ENCODE data around the gene LBHD2.

LBHD2 gene

DNA sequence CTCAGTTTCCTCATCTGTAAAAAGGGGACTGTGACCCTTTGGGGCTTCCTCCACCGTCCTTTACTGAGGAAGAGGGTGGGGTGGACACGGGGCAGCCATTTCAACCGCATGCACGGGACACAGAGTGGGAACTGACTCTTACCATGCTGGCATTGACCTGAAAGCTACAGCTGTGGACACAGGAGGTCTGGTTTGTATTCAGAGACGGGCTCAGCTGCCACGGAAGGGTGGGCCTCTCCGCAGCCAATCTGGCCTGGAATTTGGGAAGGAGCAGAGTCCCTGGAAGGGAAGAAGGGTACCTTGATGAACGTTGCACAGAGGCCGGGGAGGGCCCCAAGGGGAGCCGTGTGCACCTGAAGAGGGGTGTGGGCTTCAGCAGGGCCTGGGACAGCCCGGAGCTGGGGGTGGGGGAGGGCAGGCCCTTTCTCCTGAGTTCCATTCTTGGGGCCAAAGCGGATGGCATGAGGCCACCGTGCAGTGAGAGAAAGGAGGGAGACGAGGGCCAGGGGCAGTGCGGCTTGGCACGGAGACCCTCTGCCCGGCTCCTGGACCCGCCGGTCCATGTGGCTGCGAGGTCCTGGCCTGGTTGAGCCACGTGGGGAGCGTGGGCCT, 53.8 kb downstream of the LBHD2 start:
- TF ChIP-seq POLR2A (IDR thresholded peaks at IDR 0.05; ENCODE audit: low read length) (no peak), GATA1 (IDR thresholded peaks at IDR 0.05; ENCODE audit: low read depth, low read length) (no peak)
- no peak for DNase-seq

GRCh38 chr14:103138301-103139131, 54.5 kb downstream of the LBHD2 start:
- TF ChIP-seq POLR2A (IDR thresholded peaks at IDR 0.05; ENCODE audit: low read length) (no peak), GATA1 (IDR thresholded peaks at IDR 0.05; ENCODE audit: low read depth, low read length) (no peak)
- no peak for DNase-seq

DNA sequence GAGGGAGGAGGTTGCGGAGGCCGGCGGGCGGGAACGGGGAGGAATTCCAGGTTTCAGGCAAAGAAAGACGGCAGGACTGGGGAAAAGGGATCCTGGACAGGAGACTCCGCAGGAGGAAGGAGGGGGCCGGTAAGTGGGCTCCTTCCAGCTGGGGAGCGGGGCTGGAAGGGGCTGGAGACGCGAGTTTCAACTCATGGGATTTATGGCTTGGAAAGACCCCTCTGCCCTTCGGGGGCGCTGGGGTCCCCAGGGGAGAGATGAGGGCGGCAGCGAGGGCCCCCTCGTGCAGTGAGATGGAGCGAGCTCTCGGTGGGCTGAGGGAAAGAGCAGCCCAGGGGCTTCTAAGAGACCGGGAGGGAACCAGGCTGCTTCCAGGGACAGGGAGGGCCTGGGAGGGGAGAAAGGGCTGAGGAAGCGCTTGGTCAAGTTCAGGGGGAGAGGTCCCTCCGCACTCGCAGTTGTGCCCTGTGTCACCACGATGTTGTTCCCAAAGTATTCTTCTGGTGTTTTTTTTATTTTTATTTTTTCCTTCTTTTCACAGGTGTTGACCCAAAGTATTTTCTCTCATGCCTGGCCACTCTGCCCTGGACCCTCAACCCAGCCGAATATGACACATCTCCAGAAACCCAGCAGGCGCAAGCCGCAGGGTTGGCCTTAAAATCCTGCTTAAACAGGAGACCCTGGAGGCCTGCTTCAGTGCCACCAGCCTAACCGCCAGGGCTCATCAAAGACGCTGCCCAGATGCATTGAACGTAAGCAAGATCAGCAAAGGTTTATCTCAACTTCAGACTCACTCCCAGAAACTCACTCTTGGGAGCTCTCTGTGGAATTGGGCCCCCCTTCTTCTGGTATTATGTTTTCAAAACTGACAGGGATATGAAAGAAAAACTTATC, 55.4 kb downstream of the LBHD2 start:
- TF ChIP-seq GATA1 (IDR thresholded peaks at IDR 0.05; ENCODE audit: low read depth, low read length) = no peak
- TF ChIP-seq POLR2A (IDR thresholded peaks at IDR 0.05; ENCODE audit: low read length) = no peak
- no peak for DNase-seq

Measured in erythroblast (primary cell).